ENCODE measurements around the gene ELMO1. TPM values are rescaled to one million over a fixed set of nuclear protein-coding genes. Genes with fewer than 3 reads are reported as not detected.

The ELMO1 gene
- total RNA-seq, 1 experiment from 2014 or later = 1.1 TPM

- Histone ChIP-seq H3K9me3 (ENCODE audit: control insufficient read depth in 1 of 2, insufficient read depth in 1 of 2, low read depth in 1 of 2, low read length in 2 of 2) (no peaks in the 10 kb centered on the region), H3K4me3 (replicated peaks in 1 of 2; ENCODE audit: low read depth in 1 of 2, low read length in 2 of 2) (no peak overlapping the region), H3K9me2 (ENCODE audit: insufficient read depth) (no peaks in the 10 kb centered on the region), H4K20me1 (ENCODE audit: insufficient read depth) (no peaks in the 10 kb centered on the region), H3K27ac (ENCODE audit: low read depth, low read length) (no peak overlapping the region), H3K4me1 (ENCODE audit: control insufficient read depth in 1 of 2, insufficient read depth in 2 of 2, low read length in 2 of 2) (no peaks in the 10 kb centered on the region), H3K27me3 (ENCODE audit: insufficient read depth, low read length) (peaks cover 31% of the 10 kb centered on the region), H2AFZ (ENCODE audit: low read depth, low read length, poor library complexity, severe bottlenecking) (no peak overlapping the region), H3K4me2 (ENCODE audit: low read length) (no peak overlapping the region), H3K36me3 (ENCODE audit: control insufficient read depth in 1 of 2, insufficient read depth in 2 of 2, low read length in 2 of 2) (no peaks in the 10 kb centered on the region), H3K9ac (ENCODE audit: low read length) (no peak overlapping the region), H3K79me2 (ENCODE audit: insufficient read depth, low read length) (no peaks in the 10 kb centered on the region)
- RAD21 ChIA-PET (ENCODE audit: low non-redundant PET in 1 of 2, low total read pairs in 2 of 2, uncharacterized antibody in 2 of 2, unreplicated experiment in 2 of 2) = no interaction called here
- no peak for DNase-seq (ENCODE audit: low read depth, low spot score)
- no peak for TF ChIP-seq SIN3A (IDR thresholded peaks at IDR 0.05; ENCODE audit: low read depth)
- no peak for TF ChIP-seq ELF1 (IDR thresholded peaks at IDR 0.05; ENCODE audit: borderline replicate concordance, low read depth)
- TF ChIP-seq EZH2phosphoT487 (IDR thresholded peaks at IDR 0.05; ENCODE audit: borderline replicate concordance) = no peak
- no peak for TF ChIP-seq POLR2A (IDR thresholded peaks at IDR 0.05; ENCODE audit: borderline replicate concordance, extremely low read depth, insufficient read depth, insufficient read length)
- POLR2A ChIA-PET = no interaction called here
- BruUV-seq (replicated peaks) = no TSS peak
- intact Hi-C loops (cut with micrococcal nuclease) = no loop called here
- CTCF ChIA-PET = no interaction called here
- no peak for ATAC-seq
Measured at GRCh38 chr7:37336259-37336658, 112.4 kb downstream of the ELMO1 start.

GRCh38 chr7:37333075-37333474, 115.6 kb downstream of the ELMO1 start:
- Histone ChIP-seq H3K9ac (ENCODE audit: low read length) (no peak overlapping the region), H3K4me1 (ENCODE audit: control insufficient read depth in 1 of 2, insufficient read depth in 2 of 2, low read length in 2 of 2) (no peaks in the 10 kb centered on the region), H4K20me1 (ENCODE audit: insufficient read depth) (no peaks in the 10 kb centered on the region), H3K4me2 (ENCODE audit: low read length) (no peak overlapping the region), H3K27me3 (ENCODE audit: insufficient read depth, low read length) (peaks cover 39% of the 10 kb centered on the region; the same call in 1 of the 2 replicates), H3K9me3 (ENCODE audit: control insufficient read depth in 1 of 2, insufficient read depth in 1 of 2, low read depth in 1 of 2, low read length in 2 of 2) (no peaks in the 10 kb centered on the region), H2AFZ (ENCODE audit: low read depth, low read length, poor library complexity, severe bottlenecking) (no peak overlapping the region), H3K27ac (ENCODE audit: low read depth, low read length) (no peak overlapping the region), H3K36me3 (ENCODE audit: control insufficient read depth in 1 of 2, insufficient read depth in 2 of 2, low read length in 2 of 2) (no peaks in the 10 kb centered on the region), H3K4me3 (replicated peaks in 1 of 2; ENCODE audit: low read depth in 1 of 2, low read length in 2 of 2) (no peak overlapping the region), H3K9me2 (ENCODE audit: insufficient read depth) (no peaks in the 10 kb centered on the region), H3K79me2 (ENCODE audit: insufficient read depth, low read length) (no peaks in the 10 kb centered on the region)
- ChIA-PET POLR2A (no interaction called here), CTCF (no interaction called here), RAD21 (ENCODE audit: low non-redundant PET in 1 of 2, low total read pairs in 2 of 2, uncharacterized antibody in 2 of 2, unreplicated experiment in 2 of 2) (no interaction called here)
- intact Hi-C loops (cut with micrococcal nuclease) = no loop called here
- BruUV-seq (replicated peaks) = no TSS peak
- ATAC-seq (no peak), DNase-seq (ENCODE audit: low read depth, low spot score) (no peak)
- TF ChIP-seq SIN3A (IDR thresholded peaks at IDR 0.05; ENCODE audit: low read depth) = no peak
- TF ChIP-seq, protein P1, sequence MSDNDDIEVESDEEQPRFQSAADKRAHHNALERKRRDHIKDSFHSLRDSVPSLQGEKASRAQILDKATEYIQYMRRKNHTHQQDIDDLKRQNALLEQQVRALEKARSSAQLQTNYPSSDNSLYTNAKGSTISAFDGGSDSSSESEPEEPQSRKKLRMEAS (IDR thresholded peaks at IDR 0.05) = no peak
- no peak for TF ChIP-seq CEBPB (IDR thresholded peaks at IDR 0.05; ENCODE audit: low read depth)
- no peak for TF ChIP-seq ATF3 (IDR thresholded peaks at IDR 0.05)
- TF ChIP-seq, protein P2, sequence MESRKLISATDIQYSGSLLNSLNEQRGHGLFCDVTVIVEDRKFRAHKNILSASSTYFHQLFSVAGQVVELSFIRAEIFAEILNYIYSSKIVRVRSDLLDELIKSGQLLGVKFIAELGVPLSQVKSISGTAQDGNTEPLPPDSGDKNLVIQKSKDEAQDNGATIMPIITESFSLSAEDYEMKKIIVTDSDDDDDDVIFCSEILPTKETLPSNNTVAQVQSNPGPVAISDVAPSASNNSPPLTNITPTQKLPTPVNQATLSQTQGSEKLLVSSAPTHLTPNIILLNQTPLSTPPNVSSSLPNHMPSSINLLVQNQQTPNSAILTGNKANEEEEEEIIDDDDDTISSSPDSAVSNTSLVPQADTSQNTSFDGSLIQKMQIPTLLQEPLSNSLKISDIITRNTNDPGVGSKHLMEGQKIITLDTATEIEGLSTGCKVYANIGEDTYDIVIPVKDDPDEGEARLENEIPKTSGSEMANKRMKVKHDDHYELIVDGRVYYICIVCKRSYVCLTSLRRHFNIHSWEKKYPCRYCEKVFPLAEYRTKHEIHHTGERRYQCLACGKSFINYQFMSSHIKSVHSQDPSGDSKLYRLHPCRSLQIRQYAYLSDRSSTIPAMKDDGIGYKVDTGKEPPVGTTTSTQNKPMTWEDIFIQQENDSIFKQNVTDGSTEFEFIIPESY (IDR thresholded peaks at IDR 0.05; ENCODE audit: extremely low read depth, insufficient replicate concordance, low read length) = no peak
- TF ChIP-seq ELF1 (IDR thresholded peaks at IDR 0.05; ENCODE audit: borderline replicate concordance, low read depth) = no peak
